Prostate gland (tissue), 1 donor: ENCODE results near the gene SLC35A3.

ENCODE experiments used
- POLR2A ChIP-seq: fragments of 450-650 bp; IDR thresholded peaks from one replicate; pipeline ENCODE4 v1.6.1; 2016; ENCODE audit warnings: antibody characterized with exemption, mild to moderate bottlenecking
- POLR2AphosphoS5 ChIP-seq: sonication (generic); formaldehyde crosslinking; IDR thresholded peaks from one replicate; pipeline ENCODE4 v1.6.1; 2017; ENCODE audit warnings: antibody characterized with exemption

DNA sequence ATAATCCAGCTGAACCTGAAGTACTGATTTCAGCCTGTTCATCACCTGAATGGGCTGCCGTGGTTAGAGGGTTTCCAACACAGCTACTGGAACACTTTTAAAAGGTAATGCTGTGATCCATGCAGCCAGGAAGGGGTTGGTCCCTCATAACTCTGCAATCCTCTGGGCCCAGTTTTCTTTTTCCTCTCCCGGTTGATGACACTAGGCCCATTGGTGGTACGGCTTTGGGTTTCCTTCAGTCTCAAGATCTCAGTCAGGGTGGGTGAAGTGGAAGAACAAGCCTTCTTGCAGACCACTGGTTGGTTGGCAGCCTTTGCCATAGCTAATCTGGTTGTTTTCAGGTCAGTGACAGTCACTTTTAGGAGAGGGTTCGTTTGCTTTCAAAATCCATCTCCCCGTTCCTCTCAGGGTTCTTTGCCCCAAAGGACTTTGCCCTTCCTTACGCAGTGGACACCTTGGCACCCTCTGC is 502 bp upstream of the SLC35A3 start:
- TF ChIP-seq POLR2A (no peak), POLR2AphosphoS5 (no peak)
